SK-N-SH (cell line): ENCODE data around the gene QRICH2. TPM values are rescaled to one million over a fixed set of nuclear protein-coding genes. Genes with fewer than 3 reads are reported as not detected.

Source experiments
- CTCF ChIA-PET: fragments of 300-600, 350-600 bp; formaldehyde crosslinking; extraction: SDS; loops from one replicate; lab custom pipeline; 2021; lab: Yijun Ruan, JAX
- POLR2A ChIA-PET: fragments of 350-600 bp; sonication (Branson Sonifier 250); formaldehyde crosslinking; extraction: SDS; loops from one replicate; lab custom pipeline; 2020; ENCODE audit warnings: antibody characterized with exemption, inconsistent platforms; lab: Yijun Ruan, JAX
- DNase-seq: peaks from one replicate; pipeline ENCODE4 v3.0.0; 2012
- H2AFZ ChIP-seq: fragments of 200-600 bp; sonication (generic); 2 replicates; pipeline ENCODE4 v1.8.1; 2016; ENCODE audit warnings: antibody characterized with exemption, mild to moderate bottlenecking, low read depth
- H3F3A ChIP-seq: fragments of 200-600 bp; sonication (generic); replicated peaks from 2 replicates; pipeline ENCODE3; 2016; ENCODE audit warnings: antibody characterized with exemption, mild to moderate bottlenecking; ENCODE audit not compliant: insufficient read depth
- H3K27ac ChIP-seq, 2 experiments: fragments of 200-500 bp in 1 of 2; fragments of 200-600 bp in 1 of 2; sonication (Bioruptor generic) in 1 of 2; sonication (generic), shearing (Covaris generic) in 1 of 2; 2 replicates each; pipeline versions ENCODE4 v1.5.1 to v1.6.1; 2014 to 2016; ENCODE audit warnings: low read depth in 2 of 2, inconsistent platforms in 1 of 2, low read length in 1 of 2, mild to moderate bottlenecking in 1 of 2, mixed read lengths in 1 of 2
- H3K27me3 ChIP-seq: fragments of 200-600 bp; sonication (generic), shearing (Covaris generic); 2 replicates; pipeline ENCODE4 v1.6.1; 2016; ENCODE audit warnings: mixed run types; ENCODE audit not compliant: insufficient read depth
- H3K36me3 ChIP-seq, 2 experiments: fragments of 200-500 bp in 1 of 2; fragments of 200-600 bp in 1 of 2; sonication (Bioruptor generic) in 1 of 2; sonication (generic) in 1 of 2; replicated peaks in 1 of 2; 2 replicates each; pipeline versions ENCODE3 to v1.5.1; 2014 to 2016; ENCODE audit warnings: low read length in 1 of 2, mild to moderate bottlenecking in 1 of 2; ENCODE audit not compliant: insufficient read depth in 2 of 2, control insufficient read depth in 1 of 2
- H3K4me1 ChIP-seq, 2 experiments: fragments of 200-500 bp in 1 of 2; fragments of 200-600 bp in 1 of 2; sonication (Bioruptor generic) in 1 of 2; sonication (generic), shearing (Covaris generic) in 1 of 2; 2 replicates each; pipeline versions ENCODE4 v1.5.1 to v1.6.1; 2014 to 2016; ENCODE audit warnings: low read depth in 1 of 2, low read length in 1 of 2, mixed run types in 1 of 2; ENCODE audit not compliant: insufficient read depth in 2 of 2, control insufficient read depth in 1 of 2
- H3K4me2 ChIP-seq: fragments of 200-600 bp; sonication (generic), shearing (Covaris generic); 2 replicates; pipeline ENCODE4 v1.6.1; 2017; ENCODE audit warnings: mixed run types
- H3K4me3 ChIP-seq, 2 experiments: fragments of 200-500 bp in 1 of 2; fragments of 200-600 bp in 1 of 2; sonication (Bioruptor generic) in 1 of 2; sonication (generic), shearing (Covaris generic) in 1 of 2; 2 replicates each; pipeline versions ENCODE4 v1.5.1 to v1.8.1; 2014 to 2016; ENCODE audit warnings: low read depth in 2 of 2, inconsistent platforms in 1 of 2, low read length in 1 of 2, mild to moderate bottlenecking in 1 of 2, mixed read lengths in 1 of 2, moderate library complexity in 1 of 2
- H3K79me2 ChIP-seq: fragments of 200-600 bp; sonication (generic); 2 replicates; pipeline ENCODE4 v1.8.1; 2017; ENCODE audit warnings: mild to moderate bottlenecking; ENCODE audit not compliant: insufficient read depth
- H3K9ac ChIP-seq: fragments of 200-600 bp; sonication (generic); 2 replicates; pipeline ENCODE4 v1.6.1; 2017; ENCODE audit warnings: mixed run types
- H3K9me2 ChIP-seq: fragments of 200-600 bp; sonication (generic); 2 replicates; pipeline ENCODE4 v1.6.1; 2017; ENCODE audit warnings: mixed run types
- H3K9me3 ChIP-seq: fragments of 200-600 bp; sonication (generic); 2 replicates; pipeline ENCODE4 v1.6.1; 2017; ENCODE audit warnings: mixed run types, mild to moderate bottlenecking, moderate library complexity
- H4K20me1 ChIP-seq: fragments of 200-600 bp; sonication (generic); 2 replicates; pipeline ENCODE4 v1.6.1; 2017; ENCODE audit warnings: mild to moderate bottlenecking, mixed run types; ENCODE audit not compliant: insufficient read depth
- GATA2 ChIP-seq: sonication (generic); formaldehyde crosslinking; IDR thresholded peaks from 2 replicates; pipeline ENCODE4 v1.5.0; 2020; ENCODE audit warnings: mild to moderate bottlenecking, missing genetic modification reagents
- MXI1 ChIP-seq: IDR thresholded peaks from 2 replicates; pipeline ENCODE4 v1.6.1; 2012; ENCODE audit warnings: mild to moderate bottlenecking, low read depth, low read length, improper control_type of control experiment
- RAD21 ChIP-seq: IDR thresholded peaks from 2 replicates; pipeline ENCODE4 v1.6.1; 2012; ENCODE audit warnings: mild to moderate bottlenecking, low read length
- TEAD4 ChIP-seq: IDR thresholded peaks from 2 replicates; pipeline ENCODE4 v1.4.0; 2012; ENCODE audit warnings: mild to moderate bottlenecking, borderline replicate concordance; ENCODE audit not compliant: insufficient read depth
- USF2 ChIP-seq: fragments of 150-350 bp; IDR thresholded peaks from 2 replicates; pipeline ENCODE4 v1.6.1; 2017; ENCODE audit warnings: antibody characterized with exemption, low read length, low read depth, borderline replicate concordance
- ZBTB33 ChIP-seq: IDR thresholded peaks from 2 replicates; pipeline ENCODE4 v1.4.0; 2012; ENCODE audit warnings: low read depth, borderline replicate concordance
- WGBS: methylation state at CpG from one replicate; pipeline ENCODE4 v1.1.6; 2017; ENCODE audit warnings: low lambda C conversion rate; 5-methylcytosine and 5-hydroxymethylcytosine counted together
- polyA plus RNA-seq, 3 experiments: library from polyadenylated mRNA; depleted of rRNA; stranded (reverse); fragments of >200 nt; gene quantifications; 2 replicates each; pipeline ENCODE4 v1.2.3, GENCODE V29; 2012
- TF ChIP-seq, protein P1 (sequence below): fragments of 200-600 bp; sonication (generic); IDR thresholded peaks from 2 replicates; pipeline ENCODE4 v1.6.1; 2017; ENCODE audit warnings: antibody characterized with exemption, mild to moderate bottlenecking, moderate library complexity

QRICH2 gene
- polyA plus RNA-seq, 1 of the 3 experiments (the other 2 are of a cell fraction), result 6.2 TPM

GRCh38 chr17:76235883-76236282 is 72.2 kb downstream of the QRICH2 start (continued):
- TF ChIP-seq, protein P1, sequence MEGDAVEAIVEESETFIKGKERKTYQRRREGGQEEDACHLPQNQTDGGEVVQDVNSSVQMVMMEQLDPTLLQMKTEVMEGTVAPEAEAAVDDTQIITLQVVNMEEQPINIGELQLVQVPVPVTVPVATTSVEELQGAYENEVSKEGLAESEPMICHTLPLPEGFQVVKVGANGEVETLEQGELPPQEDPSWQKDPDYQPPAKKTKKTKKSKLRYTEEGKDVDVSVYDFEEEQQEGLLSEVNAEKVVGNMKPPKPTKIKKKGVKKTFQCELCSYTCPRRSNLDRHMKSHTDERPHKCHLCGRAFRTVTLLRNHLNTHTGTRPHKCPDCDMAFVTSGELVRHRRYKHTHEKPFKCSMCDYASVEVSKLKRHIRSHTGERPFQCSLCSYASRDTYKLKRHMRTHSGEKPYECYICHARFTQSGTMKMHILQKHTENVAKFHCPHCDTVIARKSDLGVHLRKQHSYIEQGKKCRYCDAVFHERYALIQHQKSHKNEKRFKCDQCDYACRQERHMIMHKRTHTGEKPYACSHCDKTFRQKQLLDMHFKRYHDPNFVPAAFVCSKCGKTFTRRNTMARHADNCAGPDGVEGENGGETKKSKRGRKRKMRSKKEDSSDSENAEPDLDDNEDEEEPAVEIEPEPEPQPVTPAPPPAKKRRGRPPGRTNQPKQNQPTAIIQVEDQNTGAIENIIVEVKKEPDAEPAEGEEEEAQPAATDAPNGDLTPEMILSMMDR, result no peak

DNA sequence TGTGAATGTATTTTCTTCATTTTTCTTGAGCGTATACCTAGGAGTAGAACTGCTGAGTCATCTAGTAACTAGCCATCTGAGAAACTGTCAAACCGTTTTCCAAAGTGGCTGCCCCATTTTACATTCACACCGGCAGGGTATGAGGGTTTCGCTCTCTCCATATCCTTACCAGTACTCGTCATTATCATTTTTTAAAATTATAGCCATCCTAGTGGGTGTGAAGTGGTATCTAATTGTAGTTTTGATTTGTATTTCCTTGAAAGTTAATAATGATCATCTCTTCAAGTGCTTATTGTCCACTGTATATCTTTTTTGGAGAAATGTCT is 73.8 kb downstream of the QRICH2 start:
- Histone ChIP-seq H3K27ac (no peak overlapping the region), H3K9me3 (no peaks in the 10 kb centered on the region), H3K4me3 (no peak overlapping the region), H3K27me3 (no peaks in the 10 kb centered on the region), H3K36me3 (no peaks in the 10 kb centered on the region), H3F3A (peaks cover 17% of the 10 kb centered on the region), H3K4me1 (peaks cover 0 to 6% of the 10 kb centered on the region in 2 experiments; a peak in 1 of 4 replicates), H3K9ac (no peak overlapping the region), H3K4me2 (no peak overlapping the region), H3K79me2 (no peaks in the 10 kb centered on the region), H2AFZ (no peak overlapping the region), H4K20me1 (no peaks in the 10 kb centered on the region), H3K9me2 (no peaks in the 10 kb centered on the region)
- 85% methylated on average over 5 of the region's 5 CpGs for WGBS
- ChIA-PET POLR2A (no interaction called here), CTCF (interaction anchor here (1.0 to 1.3 kb wide), 2 partner anchors 45 to 113 kb away, joined by 3 to 9 read pairs; no protein-coding TSS in a partner anchor)
- no peak for TF ChIP-seq ZBTB33
- DNase-seq, result no peak

GRCh38 chr17:76233588-76234353 is 74.3 kb downstream of the QRICH2 start:
- no peaks in the 10 kb centered on the region for H3K79me2 ChIP-seq
- H3K9me3 ChIP-seq, result no peaks in the 10 kb centered on the region
- CTCF ChIA-PET, result interaction anchor here (0.5 to 1.3 kb wide), 4 partner anchors 46 to 227 kb away, joined by 3 to 9 read pairs (median 4); no protein-coding TSS in a partner anchor
- H3K4me1 ChIP-seq, result peaks cover 0 to under 1% of the 10 kb centered on the region in 2 experiments; a peak in 1 of 4 replicates
- TF ChIP-seq RAD21, result no peak
- TF ChIP-seq GATA2 (CRISPR knock-in tag), result no peak
- TF ChIP-seq TEAD4, result no peak
- no peak for TF ChIP-seq USF2
- TF ChIP-seq MXI1, result no peak
- TF ChIP-seq, all 33 proteins: peak for 0
- H4K20me1 ChIP-seq, result no peaks in the 10 kb centered on the region
- no peak for DNase-seq
- no peak overlapping the region for H3K4me2 ChIP-seq
- no peak overlapping the region for H3K4me3 ChIP-seq
- no peaks in the 10 kb centered on the region for H3K9me2 ChIP-seq
- no peaks in the 10 kb centered on the region for H3K36me3 ChIP-seq
- WGBS, result 92% methylated on average over 6 of the region's 6 CpGs
- POLR2A ChIA-PET, result no interaction called here
- H3K27ac ChIP-seq, result no peak overlapping the region
- H3K9ac ChIP-seq, result no peak overlapping the region
- no peaks in the 10 kb centered on the region for H3K27me3 ChIP-seq
- peaks cover 12% of the 10 kb centered on the region for H3F3A ChIP-seq
- H2AFZ ChIP-seq, result no peak overlapping the region
